ENCODE results near the gene RGL1.

DNA sequence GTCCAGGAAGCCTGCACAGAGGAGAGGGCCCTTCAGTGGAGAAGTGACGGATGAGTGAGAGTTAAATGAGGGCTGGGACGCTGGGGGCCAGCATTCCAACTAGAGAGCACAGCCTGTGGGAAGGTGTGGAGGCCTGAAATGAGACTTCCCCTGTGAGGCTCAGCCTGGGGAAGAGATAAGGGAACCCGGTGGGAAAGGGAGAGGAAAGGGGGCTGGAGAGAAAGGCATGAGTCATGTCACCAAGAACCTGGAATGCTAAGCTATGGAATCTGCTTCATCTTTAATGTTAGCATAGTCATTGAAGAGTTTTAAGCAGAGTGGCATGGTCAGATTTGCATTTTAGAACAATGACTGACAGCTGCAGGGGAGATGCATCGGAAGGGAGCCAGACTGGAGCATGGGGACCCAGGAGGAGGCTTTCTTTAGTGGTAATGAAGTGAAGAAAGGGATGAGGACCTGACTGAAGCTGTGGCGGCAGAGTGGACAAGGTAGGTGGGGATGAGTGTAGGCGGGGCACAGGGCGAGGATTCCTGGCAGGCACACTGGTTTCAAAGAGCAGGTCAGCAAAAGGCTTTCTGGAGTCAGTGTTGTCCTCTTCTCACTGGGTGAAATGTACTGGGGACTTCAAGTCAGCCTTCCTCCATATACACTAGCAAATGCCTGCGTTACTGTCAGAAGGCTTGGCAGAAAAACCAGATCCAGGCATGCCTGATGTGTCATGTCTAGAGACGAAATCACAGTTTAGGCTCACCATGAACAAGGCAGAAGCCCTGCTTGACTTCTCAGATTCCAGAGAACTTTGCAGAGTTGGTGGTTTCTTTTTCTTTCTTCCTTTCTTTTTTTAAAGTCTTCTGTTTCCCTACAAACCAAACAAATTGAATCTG is 8.0 kb downstream of the RGL1 start:
- TF ChIP-seq, protein P1, sequence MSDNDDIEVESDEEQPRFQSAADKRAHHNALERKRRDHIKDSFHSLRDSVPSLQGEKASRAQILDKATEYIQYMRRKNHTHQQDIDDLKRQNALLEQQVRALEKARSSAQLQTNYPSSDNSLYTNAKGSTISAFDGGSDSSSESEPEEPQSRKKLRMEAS (IDR thresholded peaks at IDR 0.05; ENCODE audit: insufficient read depth, insufficient read length), result no peak
- TF ChIP-seq FOS (IDR thresholded peaks at IDR 0.05; ENCODE audit: borderline replicate concordance, insufficient read depth, low read length) (peak; percentile 24), POLR2A (IDR thresholded peaks at IDR 0.05; ENCODE audit: low read depth, low read length) (no peak)
- TF ChIP-seq, protein P2, sequence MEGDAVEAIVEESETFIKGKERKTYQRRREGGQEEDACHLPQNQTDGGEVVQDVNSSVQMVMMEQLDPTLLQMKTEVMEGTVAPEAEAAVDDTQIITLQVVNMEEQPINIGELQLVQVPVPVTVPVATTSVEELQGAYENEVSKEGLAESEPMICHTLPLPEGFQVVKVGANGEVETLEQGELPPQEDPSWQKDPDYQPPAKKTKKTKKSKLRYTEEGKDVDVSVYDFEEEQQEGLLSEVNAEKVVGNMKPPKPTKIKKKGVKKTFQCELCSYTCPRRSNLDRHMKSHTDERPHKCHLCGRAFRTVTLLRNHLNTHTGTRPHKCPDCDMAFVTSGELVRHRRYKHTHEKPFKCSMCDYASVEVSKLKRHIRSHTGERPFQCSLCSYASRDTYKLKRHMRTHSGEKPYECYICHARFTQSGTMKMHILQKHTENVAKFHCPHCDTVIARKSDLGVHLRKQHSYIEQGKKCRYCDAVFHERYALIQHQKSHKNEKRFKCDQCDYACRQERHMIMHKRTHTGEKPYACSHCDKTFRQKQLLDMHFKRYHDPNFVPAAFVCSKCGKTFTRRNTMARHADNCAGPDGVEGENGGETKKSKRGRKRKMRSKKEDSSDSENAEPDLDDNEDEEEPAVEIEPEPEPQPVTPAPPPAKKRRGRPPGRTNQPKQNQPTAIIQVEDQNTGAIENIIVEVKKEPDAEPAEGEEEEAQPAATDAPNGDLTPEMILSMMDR (IDR thresholded peaks at IDR 0.05; ENCODE audit: extremely low read depth in 1 of 2, insufficient read depth in 1 of 2, low read depth in 1 of 2, low read length in 2 of 2), result no peak

Data from endothelial cell of umbilical vein (primary cell).